CD4-positive, alpha-beta T cell treated with Interleukin-15 for 4 hours (primary cell): ENCODE measurements around the gene MAP1B.
A peak's percentile ranks its signal among the peaks of the same experiment; 100 is the strongest.

Source experiments
- DNase-seq: peaks from one replicate; pipeline ENCODE4 v3.0.0-alpha.2; 2020; ENCODE audit warnings: low spot score

Gene MAP1B

DNA sequence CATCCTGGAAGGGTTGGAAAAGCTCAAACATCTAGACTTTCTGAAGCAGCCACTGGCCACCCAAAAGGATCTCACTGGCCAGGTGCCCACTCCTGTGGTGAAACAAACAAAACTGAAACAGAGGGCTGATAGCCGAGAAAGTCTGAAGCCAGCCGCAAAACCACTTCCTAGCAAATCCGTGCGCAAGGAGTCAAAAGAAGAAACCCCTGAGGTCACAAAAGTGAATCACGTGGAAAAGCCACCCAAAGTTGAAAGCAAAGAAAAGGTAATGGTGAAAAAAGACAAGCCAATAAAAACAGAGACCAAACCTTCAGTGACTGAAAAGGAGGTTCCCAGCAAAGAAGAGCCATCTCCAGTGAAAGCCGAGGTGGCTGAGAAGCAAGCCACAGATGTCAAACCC, 87.6 kb downstream of the MAP1B start:
- DNase-seq: peak; percentile 10

DNA sequence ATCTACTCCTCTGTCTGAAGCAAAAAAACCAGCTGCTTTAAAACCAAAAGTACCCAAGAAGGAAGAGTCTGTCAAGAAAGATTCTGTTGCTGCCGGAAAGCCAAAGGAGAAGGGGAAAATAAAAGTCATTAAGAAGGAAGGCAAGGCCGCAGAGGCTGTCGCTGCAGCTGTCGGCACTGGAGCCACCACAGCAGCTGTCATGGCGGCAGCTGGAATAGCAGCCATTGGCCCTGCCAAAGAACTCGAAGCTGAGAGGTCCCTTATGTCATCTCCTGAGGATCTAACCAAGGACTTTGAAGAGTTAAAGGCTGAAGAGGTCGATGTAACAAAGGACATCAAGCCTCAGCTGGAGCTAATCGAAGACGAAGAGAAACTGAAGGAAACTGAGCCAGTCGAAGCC, 88.3 kb downstream of the MAP1B start:
- DNase-seq: no peak

DNA sequence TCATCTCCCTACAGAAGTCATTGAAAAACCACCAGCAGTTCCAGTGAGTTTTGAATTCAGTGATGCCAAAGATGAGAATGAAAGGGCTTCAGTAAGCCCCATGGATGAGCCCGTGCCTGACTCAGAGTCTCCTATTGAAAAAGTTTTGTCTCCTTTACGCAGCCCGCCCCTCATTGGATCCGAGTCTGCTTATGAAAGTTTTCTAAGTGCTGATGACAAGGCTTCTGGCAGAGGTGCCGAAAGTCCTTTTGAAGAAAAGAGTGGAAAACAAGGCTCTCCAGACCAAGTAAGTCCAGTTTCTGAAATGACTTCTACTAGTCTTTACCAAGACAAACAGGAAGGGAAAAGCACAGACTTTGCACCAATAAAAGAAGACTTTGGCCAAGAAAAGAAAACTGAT, 90.1 kb downstream of the MAP1B start:
- no peak for DNase-seq

DNA sequence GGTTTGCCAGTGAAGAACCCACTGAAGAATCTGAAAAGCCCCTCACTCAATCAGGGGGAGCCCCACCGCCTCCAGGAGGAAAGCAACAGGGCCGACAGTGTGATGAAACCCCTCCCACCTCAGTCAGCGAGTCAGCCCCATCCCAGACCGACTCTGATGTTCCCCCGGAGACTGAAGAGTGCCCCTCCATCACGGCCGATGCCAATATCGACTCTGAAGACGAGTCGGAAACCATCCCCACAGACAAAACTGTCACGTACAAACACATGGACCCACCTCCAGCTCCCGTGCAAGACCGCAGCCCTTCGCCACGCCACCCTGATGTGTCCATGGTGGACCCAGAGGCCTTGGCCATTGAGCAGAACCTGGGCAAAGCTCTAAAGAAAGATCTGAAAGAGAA, 92.4 kb downstream of the MAP1B start:
- DNase-seq: no peak

DNA sequence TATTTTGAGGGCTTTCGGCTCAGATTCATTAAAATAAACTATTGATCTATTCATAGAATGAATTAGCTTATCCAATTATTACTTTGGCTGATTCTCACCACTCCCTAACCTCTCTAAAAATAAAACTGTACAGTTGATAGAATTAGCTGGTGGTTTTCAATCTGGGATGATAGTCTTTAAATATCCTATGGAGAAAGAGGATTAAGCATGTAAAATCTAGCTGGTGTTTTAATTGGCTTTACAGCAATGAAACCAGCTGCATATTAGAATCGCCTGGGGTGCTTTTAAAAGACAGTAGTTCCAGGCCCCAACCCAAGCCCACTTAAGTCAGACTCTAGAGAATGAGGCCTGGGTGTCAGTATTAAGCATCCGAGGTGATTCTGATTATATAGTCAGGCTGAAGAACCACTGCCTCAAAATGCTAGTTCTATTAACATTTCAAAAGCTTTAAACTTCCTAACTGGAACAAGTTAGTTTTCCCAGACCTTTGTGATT, 95.1 kb downstream of the MAP1B start:
- no peak for DNase-seq

DNA sequence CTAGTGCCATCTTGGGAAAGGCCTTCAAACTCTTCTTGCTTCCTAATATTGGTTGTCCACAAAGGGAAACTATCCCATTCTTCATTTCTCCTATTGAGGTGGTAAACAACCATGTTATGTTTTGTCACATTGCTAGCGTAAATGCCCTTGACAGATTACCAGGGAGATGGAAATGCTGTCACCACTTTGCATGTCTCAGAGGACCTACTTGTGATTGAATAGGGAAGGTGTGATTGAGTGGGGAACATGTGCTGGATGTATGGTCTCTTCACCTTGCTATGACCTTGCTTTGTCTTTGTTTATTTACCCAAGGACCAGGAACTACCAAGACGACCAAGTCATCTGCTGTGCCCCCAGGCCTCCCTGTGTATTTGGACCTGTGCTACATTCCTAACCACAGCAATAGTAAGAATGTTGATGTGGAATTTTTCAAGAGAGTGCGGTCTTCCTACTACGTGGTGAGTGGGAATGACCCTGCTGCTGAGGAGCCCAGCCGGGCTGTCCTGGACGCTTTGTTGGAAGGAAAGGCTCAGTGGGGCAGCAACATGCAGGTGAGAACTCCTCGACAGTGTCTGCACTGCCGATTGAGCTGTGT, 96.1 kb downstream of the MAP1B start:
- no peak for DNase-seq

DNA sequence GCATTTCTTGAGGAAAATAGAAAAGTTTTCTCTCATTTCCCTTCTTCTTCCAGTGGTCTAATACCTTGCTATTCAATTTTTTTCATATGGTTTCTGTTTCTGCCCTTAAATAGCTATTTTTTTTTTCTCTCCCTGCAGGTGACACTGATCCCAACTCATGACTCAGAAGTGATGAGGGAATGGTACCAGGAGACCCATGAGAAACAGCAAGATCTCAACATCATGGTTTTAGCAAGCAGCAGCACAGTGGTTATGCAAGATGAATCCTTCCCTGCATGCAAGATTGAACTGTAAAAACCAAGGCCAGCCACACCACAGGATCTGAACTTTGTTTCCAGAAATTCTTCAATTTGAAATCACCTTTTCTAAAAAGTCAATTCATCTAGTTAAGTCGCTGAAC, 97.7 kb downstream of the MAP1B start:
- DNase-seq: no peak

DNA sequence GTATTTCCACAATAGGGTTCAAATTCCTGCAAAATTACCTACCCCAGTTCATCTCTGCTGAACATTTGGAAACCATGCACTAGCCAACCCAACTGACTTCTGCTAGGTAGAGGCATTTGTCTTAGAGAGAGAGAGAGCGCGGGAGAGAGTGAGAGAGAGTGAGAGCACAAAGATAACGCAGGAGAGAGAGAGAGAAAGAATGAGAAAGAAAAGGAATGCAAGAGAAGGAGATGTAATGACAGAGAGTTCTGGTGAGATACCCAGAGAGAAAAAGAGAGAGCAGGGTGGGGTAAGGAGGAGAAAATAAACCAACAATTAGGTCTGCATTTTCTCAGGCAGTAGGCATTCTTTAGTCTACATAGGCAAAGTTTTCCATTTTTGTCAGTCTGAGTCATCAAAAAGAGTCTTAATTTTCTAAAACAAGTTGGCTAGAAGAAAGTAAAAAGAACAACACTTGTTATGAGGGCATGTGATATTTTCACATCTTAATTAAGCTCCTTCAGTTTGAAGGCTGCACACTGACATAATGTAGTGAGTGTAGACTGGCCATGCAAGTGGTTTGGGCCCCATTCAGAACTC, 98.2 kb downstream of the MAP1B start:
- DNase-seq: no peak

DNA sequence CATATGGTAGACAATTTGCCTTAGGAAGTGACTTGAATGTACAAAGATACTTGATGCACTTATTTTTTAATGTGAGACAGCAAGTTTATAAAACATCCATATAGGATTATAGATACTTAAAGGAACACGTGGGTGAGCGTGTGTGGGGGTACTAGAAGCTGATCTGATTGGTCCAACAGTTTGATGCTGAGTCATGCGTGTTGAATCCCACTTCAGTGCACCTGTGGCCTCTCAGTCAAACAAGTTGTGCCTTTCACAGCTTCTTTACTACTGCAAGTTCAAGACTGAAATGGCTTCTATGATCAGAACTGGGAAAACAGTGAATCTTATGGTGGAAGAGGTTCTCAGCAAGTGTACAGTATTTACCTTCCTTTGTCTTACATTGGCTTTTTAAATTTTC, 98.9 kb downstream of the MAP1B start:
- DNase-seq: no peak

DNA sequence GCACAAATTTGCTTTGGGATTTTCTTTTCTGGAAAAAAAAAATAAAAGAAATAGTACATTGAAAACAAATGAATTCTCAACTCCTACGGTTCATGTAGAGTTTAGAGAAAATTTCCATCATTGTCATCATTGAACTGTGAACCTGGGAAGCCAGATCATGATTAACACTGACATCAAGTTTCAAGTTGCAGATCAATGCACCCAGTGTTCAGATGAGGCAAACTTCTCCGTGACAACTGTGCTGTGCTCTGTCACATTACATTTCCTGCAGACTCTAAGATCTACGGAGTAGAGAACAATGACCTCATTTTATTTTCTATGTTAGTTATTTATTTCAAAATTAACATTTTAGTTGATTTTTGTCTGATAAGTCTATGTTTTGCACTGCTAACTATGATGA, 99.7 kb downstream of the MAP1B start:
- no peak for DNase-seq

DNA sequence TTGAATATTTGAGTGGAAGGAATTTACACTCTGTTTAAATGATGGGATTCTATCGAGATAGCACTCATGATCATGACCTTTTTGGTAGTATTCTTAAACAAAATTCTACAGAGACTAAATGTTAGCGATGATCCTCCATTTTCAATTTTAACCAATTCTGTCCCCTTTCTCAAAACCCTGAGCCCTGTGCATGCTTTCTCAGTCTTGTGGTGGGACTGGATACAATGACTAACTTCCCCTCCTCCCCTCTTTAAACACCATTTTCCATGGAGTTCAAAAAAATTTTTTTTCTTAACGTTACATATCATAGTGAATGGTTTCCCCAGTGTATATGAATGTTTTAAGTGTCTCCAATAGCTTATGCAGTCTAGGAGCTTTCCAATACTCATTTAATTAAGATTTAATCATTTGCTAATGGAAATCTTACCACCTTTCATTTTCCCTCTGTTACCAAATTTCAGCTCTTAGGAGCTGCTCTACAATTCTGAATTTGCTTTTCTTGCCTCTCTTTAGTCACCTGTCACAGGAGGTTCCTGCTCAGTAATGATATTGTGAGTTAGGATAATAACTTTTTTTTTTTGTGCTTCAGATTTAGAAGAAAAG, 101.2 kb downstream of the MAP1B start:
- no peak for DNase-seq

DNA sequence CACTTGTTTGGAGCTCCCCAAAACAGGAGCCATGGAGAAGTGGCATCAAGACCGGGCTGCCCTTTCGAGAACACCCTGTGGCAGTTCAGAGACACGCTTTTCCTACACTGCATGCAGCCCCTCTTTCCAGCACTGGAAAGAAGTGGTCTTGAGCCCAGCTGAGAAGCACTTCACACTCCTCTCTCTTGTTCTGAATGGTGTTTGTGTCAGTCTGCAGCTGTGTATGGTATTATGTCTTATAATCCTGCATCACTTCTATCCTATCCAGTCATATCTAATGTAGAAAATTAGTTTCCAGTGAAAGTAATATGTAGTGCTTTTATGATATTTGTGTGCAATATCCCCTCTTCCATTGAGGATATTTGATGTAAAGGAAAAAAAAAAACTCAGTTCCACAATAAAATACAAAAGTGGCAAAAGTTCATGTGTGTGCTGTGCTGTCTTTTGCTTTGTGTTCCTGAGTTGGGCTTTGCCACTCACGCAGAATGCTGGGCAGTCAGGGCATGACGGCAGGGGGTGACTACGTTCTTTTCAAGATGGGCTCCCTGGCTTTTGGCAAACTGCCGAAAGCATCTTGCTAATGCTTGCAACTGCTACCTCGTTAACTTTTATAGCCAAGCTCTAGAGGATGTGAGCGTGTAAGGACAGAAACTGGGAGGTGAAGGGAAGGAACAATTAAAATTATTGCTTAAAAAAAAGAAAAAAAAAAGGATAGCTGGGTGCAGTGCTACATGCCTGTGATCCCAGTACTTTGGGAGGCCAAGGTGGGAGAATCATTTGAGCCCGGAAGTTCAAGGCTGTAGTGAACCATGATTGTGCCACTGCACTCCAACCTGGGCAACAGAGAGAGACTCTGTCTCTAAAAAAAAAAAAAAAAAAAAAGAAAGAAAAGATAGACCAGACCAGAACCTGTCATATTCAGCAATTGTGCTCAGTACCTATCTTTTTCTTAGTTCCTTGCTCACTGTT, 102.2 kb downstream of the MAP1B start:
- DNase-seq: no peak

DNA sequence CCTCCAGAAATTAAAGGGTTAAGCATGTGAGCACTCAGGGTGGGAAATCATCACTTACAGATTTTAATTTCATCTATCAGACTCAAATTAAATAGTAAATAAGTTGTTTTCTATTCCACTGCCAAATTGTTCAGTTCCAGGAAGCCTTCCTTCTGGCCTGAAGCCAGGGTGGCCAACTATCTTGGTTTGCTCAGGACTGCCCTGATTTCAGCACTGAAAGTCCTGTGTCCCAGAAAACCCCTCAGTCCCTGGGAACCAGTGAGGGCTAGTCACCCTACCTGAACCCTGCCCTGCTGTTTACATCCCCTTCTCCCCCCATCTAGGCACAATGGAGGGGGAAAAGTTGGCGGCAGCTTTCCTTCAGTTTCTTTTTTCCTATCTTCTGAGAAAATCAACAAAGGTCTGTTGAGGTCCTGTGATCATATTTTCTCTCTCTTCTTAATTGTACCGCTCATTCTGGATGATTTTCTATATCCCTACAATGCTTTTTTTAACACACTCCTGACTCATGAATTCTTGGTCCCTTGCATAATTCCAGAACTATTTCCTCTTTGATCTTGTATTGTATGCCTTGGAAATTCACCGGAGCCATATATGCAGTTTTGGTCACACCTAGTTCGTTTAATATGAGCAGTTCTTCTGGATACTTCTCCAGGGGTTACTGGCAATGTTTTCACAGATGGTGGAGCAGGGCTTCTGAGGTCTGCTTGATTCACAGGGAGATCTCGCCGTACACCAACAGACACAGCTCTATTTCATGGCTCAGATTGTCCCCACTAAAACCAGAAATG, 103.8 kb downstream of the MAP1B start:
- no peak for DNase-seq

DNA sequence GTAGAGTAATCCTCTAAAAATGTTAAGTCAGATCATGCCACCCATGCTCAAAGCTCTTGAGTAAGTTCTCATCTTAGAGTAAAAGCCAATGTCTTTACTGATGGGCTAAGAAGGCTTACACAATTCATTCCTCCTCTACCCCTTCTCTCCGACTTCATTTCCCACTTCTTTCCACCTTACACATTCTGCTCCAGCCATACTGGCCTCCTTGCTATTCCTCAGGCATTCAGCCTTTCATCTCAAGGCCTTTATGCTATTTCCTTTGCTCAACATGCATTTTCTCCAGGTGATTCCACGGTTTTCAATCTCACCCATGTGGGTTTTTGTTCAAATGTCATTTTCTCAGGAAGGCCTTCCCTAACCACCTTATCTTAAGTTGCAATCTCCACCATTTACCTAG, 104.9 kb downstream of the MAP1B start:
- no peak for DNase-seq

DNA sequence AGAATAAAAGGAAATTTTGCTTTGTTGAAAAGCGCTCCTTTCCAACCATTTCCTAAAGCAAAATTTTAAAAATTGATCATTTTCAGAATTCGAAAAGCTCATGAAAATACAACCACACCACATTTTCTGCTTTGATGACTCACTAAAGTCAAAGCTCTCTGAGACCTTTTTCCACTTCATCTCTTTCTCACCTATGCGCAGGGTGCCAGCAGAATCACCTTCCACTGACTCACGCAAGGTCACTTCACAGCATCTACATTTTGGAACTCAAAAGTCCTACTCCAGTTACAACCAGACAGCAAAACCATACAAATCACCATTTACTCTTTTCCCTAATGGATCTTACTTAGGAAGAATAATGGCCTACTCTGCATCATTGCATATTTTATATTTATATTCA, 106.2 kb downstream of the MAP1B start:
- DNase-seq: no peak

DNA sequence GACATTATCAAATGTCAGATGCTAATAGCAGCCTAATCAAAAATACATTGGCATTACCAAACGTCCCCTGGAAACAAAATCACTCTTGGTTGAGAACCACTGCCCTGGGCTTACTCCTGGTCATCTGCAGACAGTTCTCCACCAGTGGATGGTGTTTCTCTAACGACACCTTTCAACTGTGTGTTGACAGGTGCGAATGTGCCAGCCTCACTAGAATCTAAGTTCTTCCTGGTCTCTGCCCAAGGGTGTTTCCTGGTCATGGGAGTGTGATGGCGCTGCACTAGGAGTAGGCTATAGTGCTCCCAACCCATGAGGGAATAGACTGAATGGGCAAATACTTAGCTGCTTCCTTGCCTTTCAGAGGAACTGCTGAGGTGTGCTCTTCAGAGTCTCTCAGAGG, 106.9 kb downstream of the MAP1B start:
- DNase-seq: no peak

DNA sequence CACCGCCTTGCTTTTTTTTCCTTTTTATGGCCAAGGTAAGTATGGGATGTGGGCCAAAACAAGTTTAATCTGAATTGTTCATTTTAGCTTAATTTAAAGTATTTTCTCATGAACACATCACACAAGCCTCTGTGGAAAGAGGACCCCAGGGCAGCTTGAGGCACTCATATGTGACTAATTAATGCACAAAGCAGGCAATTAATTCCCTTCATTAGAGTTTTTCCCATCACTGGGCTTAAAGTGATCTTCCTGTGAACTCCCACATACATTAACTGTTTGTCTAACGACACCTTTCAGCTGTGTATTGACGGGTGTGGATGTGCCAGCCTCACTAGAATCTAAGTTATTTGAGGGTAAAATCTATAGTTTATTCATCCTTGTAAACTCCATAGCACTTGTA, 109.5 kb downstream of the MAP1B start:
- DNase-seq: no peak

DNA sequence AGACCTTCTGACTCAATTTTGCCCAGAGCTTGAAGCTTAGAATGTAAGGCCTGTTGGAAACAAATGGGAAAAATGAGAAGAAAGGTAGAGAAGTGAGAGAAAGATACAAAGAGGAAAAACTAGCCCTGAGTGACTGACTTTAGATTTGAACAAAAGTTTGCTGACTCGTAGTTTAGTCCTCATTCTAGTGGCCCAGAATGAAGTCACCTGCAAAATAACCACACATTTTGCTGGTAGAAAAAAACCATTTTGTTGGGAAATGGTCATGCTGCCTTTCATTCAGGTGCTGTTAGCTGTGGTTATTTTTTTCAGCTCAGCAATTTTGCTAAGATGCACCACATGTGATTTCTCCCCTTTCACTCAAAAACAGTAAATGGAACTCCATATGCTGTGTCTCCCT, 113.8 kb downstream of the MAP1B start:
- no peak for DNase-seq

DNA sequence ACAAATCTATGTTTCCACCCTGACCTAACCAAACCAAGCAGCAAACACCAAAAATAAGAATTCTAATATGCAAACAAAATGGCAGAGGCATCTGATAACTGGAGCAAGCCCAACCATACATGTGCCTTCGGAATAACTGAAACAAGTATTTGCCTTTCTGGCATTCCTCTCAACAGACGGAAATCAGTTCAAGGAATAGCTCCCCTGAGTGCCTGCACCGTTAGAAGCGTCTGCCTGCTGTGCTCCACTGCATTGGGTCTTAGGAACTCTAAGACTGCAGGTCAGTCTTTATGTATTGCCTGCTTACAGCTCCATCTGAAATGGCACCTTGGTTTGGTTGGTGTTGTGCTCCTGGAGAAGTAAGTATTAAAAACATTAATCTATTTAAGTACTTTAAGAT, 114.3 kb downstream of the MAP1B start:
- DNase-seq: no peak

DNA sequence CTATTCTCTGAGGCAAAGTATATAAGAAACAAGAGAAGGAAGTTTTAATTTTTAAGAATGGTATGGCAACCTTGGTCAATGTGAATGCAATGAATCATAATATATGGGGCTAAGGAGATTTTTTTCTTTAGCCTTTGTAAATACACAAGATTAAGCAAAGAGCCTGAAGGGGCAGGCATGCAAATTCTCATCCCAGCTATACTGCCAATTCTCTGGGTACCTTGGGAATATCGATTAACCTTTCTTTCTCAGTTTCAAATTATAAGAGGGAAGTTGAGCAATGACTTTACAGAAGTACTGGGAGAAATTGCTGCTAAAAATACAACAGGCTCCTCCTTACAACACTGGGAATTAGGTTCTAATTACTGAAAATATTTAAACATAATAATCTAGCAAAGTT, 115.2 kb downstream of the MAP1B start:
- no peak for DNase-seq

DNA sequence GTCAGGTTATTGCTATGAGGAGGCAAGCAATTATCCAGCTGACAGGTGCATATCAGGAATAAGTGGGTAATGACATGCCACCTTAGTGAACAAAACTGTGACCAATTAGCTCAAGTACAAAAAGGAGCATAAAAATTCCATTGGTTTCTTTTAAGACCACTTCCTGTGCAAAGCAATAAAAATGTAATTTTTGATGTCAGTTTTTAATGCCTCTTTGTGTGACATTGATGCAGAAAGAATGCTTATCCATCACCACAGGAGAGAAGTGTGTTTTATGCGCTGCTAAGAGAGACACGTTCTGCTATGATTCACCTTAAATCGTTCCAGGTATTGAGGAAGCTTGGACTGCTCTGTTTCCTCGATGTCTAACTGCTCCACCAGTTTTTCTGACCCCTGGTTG, 116.1 kb downstream of the MAP1B start:
- no peak for DNase-seq

DNA sequence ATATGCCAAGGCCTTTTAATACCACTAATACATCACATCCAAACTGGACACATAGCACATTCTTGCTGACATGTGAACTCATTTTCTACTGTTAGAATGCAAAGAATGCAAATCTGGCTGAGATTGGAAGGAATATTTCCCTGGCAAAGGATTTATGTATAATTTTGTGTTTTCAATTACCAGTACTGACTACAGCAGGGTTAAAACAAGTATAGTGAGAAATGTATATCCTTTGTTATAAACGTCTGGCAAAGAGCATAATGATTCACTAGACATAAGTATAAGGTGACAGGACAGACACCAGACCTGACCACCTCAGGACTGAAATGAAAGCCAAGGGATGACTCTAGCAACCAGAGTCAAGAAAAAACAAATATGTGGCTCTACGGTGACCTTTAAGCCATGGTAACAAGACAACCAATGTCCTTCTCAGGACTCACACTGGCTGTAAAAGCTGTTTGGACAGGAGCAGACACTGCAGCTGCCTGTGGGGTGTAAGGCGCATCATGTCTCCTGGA, 117.7 kb downstream of the MAP1B start:
- no peak for DNase-seq
